Measurements from ENCODE around the gene CHST11. TPM values are rescaled to one million over a fixed set of nuclear protein-coding genes. Genes with fewer than 3 reads are reported as not detected.

Gene CHST11
- total and polyA plus RNA-seq, 9 donors: 4.0 to 39.9 (median 20.1) TPM

- Histone ChIP-seq H3K9me3 (no peaks in the 10 kb centered on the region), H3K36me3 (no peaks in the 10 kb centered on the region), H3K27me3 (no peaks in the 10 kb centered on the region), H3K27ac (no peak overlapping the region), H3K4me1 (ENCODE audit: insufficient read depth) (no peaks in the 10 kb centered on the region), H3K4me3 (no peak overlapping the region)
- DNase-seq: no peak
- no peak for TF ChIP-seq CTCF (IDR thresholded peaks at IDR 0.05)
- TF ChIP-seq POLR2A (IDR thresholded peaks at IDR 0.05): no peak
- no peak for TF ChIP-seq EP300 (IDR thresholded peaks at IDR 0.05)
- intact Hi-C loops (cut with DNase I): no loop called here
- WGBS, 3 donors: 49 to 65% (median 58%) methylated on average over 8 of the region's 8 CpGs
These were observed 307.7 kb downstream of the CHST11 start for GRCh38 chr12:104764225-104765091.

- no peaks in the 10 kb centered on the region for H3K4me1 ChIP-seq (ENCODE audit: insufficient read depth)
- WGBS, 3 donors: 66 to 80% (median 67%) methylated on average over 3 of the region's 3 CpGs
- intact Hi-C loops (cut with DNase I): no loop called here
These were observed 310.5 kb downstream of the CHST11 start for GRCh38 chr12:104767261-104767660.

GRCh38 chr12:104768033-104768432, 311.3 kb downstream of the CHST11 start:
- DNase-seq: no peak
- no peaks in the 10 kb centered on the region for H3K36me3 ChIP-seq
- H3K4me3 ChIP-seq: no peak overlapping the region
- no peak overlapping the region for H3K27ac ChIP-seq
- intact Hi-C loops (cut with DNase I): no loop called here
- H3K4me1 ChIP-seq (ENCODE audit: insufficient read depth): no peaks in the 10 kb centered on the region
- TF ChIP-seq EP300 (IDR thresholded peaks at IDR 0.05) (no peak), POLR2A (IDR thresholded peaks at IDR 0.05) (no peak), CTCF (IDR thresholded peaks at IDR 0.05) (no peak)
- no peaks in the 10 kb centered on the region for H3K27me3 ChIP-seq
- no peaks in the 10 kb centered on the region for H3K9me3 ChIP-seq

More at GRCh38 chr12:104767261-104767660, 310.5 kb downstream of the CHST11 start:
- TF ChIP-seq EP300 (IDR thresholded peaks at IDR 0.05): no peak
- TF ChIP-seq CTCF (IDR thresholded peaks at IDR 0.05): no peak
- TF ChIP-seq POLR2A (IDR thresholded peaks at IDR 0.05): no peak
- H3K36me3 ChIP-seq: no peaks in the 10 kb centered on the region
- H3K9me3 ChIP-seq: no peaks in the 10 kb centered on the region
- no peak for DNase-seq
- no peaks in the 10 kb centered on the region for H3K27me3 ChIP-seq
- no peak overlapping the region for H3K27ac ChIP-seq
- H3K4me3 ChIP-seq: no peak overlapping the region

- no peak for DNase-seq
- TF ChIP-seq EP300 (IDR thresholded peaks at IDR 0.05) (no peak), POLR2A (IDR thresholded peaks at IDR 0.05) (no peak), CTCF (IDR thresholded peaks at IDR 0.05) (no peak)
- Histone ChIP-seq H3K36me3 (no peaks in the 10 kb centered on the region), H3K27me3 (no peaks in the 10 kb centered on the region), H3K9me3 (no peaks in the 10 kb centered on the region), H3K4me3 (no peak overlapping the region), H3K27ac (no peak overlapping the region), H3K4me1 (ENCODE audit: insufficient read depth) (no peaks in the 10 kb centered on the region)
- intact Hi-C loops (cut with DNase I): no loop called here
- 81 to 87% (median 86%) methylated on average over 6 of the region's 6 CpGs for WGBS, 3 donors
These were observed 312.4 kb downstream of the CHST11 start for GRCh38 chr12:104769144-104769561.

Data from ovary (tissue), 9 donors.